Type B pancreatic cell (in vitro differentiated cells): ENCODE data around the gene PHLDB3. TPM values are rescaled to one million over a fixed set of nuclear protein-coding genes. Genes with fewer than 3 reads are reported as not detected.

ENCODE experiments used
- DNase-seq: peaks from one replicate; pipeline ENCODE4 v3.0.0; 2021; ENCODE audit warnings: mixed read lengths; ENCODE audit not compliant: unreplicated experiment; ENCODE audit errors: extremely low spot score
- H3K27ac Mint-ChIP-seq: 2 replicates; pipeline ENCODE4 v1.8.0; 2021; ENCODE audit warnings: mild to moderate bottlenecking, mixed read lengths
- H3K27me3 Mint-ChIP-seq: 2 replicates; pipeline ENCODE4 v1.8.0; 2021; ENCODE audit warnings: mixed read lengths
- H3K36me3 Mint-ChIP-seq: 2 replicates; pipeline ENCODE4 v1.8.0; 2021; ENCODE audit warnings: mixed read lengths
- H3K4me1 Mint-ChIP-seq: one replicate; pipeline ENCODE4 v1.8.0; 2021; ENCODE audit warnings: mixed read lengths; ENCODE audit not compliant: unreplicated experiment
- H3K4me3 Mint-ChIP-seq: 2 replicates; pipeline ENCODE4 v1.8.0; 2021; ENCODE audit warnings: mild to moderate bottlenecking, mixed read lengths
- H3K9me3 Mint-ChIP-seq: 2 replicates; pipeline ENCODE4 v1.8.0; 2021; ENCODE audit warnings: mixed read lengths
- CTCF ChIP-seq: fragments of 200-600 bp; sonication (generic); conservative IDR thresholded peaks from 2 replicates; pipeline ENCODE4 v1.5.0; 2021; ENCODE audit warnings: antibody characterized with exemption, mild to moderate bottlenecking
- total RNA-seq: library from RNA; stranded (reverse); gene quantifications from 2 replicates; pipeline ENCODE4 v1.2.1, GENCODE V29; 2021; ENCODE audit warnings: low replicate concordance

Gene PHLDB3
- total RNA-seq, 1 donor from 2014 or later: 37.9 TPM

GRCh38 chr19:43541920-43542650 is 37.5 kb upstream of the PHLDB3 start:
- Mint-ChIP-seq H3K36me3 (peaks cover 36% of the 10 kb centered on the region), H3K27ac (no peak overlapping the region), H3K27me3 (no peaks in the 10 kb centered on the region), H3K4me1 (no peaks in the 10 kb centered on the region), H3K9me3 (peaks cover 5% of the 10 kb centered on the region), H3K4me3 (no peak overlapping the region)
- no peak for DNase-seq
- no peak for TF ChIP-seq CTCF

- no peak for TF ChIP-seq CTCF
- Mint-ChIP-seq H3K27me3 (no peaks in the 10 kb centered on the region), H3K36me3 (peaks cover 41% of the 10 kb centered on the region), H3K27ac (no peak overlapping the region), H3K4me3 (no peak overlapping the region), H3K9me3 (peaks cover 5% of the 10 kb centered on the region), H3K4me1 (peaks cover 2% of the 10 kb centered on the region)
- no peak for DNase-seq
Observed at GRCh38 chr19:43540381-43540780, 35.8 kb upstream of the PHLDB3 start.

GRCh38 chr19:43538922-43539321 is 34.4 kb upstream of the PHLDB3 start:
- no peaks in the 10 kb centered on the region for H3K27me3 Mint-ChIP-seq
- peaks cover 41% of the 10 kb centered on the region for H3K36me3 Mint-ChIP-seq
- DNase-seq: no peak
- peaks cover 5% of the 10 kb centered on the region for H3K9me3 Mint-ChIP-seq
- no peak overlapping the region for H3K27ac Mint-ChIP-seq
- H3K4me3 Mint-ChIP-seq: no peak overlapping the region
- no peak for TF ChIP-seq CTCF
- H3K4me1 Mint-ChIP-seq: peaks cover 4% of the 10 kb centered on the region

- Mint-ChIP-seq H3K27me3 (no peaks in the 10 kb centered on the region), H3K27ac (peak overlapping the region; percentile 48), H3K36me3 (peaks cover 28% of the 10 kb centered on the region), H3K4me3 (peak overlapping the region; percentile 78), H3K4me1 (peaks cover 4% of the 10 kb centered on the region), H3K9me3 (peaks cover 5% of the 10 kb centered on the region)
- TF ChIP-seq CTCF: peak; percentile 66
- DNase-seq: peak; percentile 75
Observed at GRCh38 chr19:43534816-43535761, 30.5 kb upstream of the PHLDB3 start.

- Mint-ChIP-seq H3K27ac (peak overlapping the region; percentile 98), H3K27me3 (no peaks in the 10 kb centered on the region)
Observed at GRCh38 chr19:43534305-43534815, 29.8 kb upstream of the PHLDB3 start.

More at GRCh38 chr19:43534305-43534815, 29.8 kb upstream of the PHLDB3 start:
- peaks cover 23% of the 10 kb centered on the region for H3K36me3 Mint-ChIP-seq
- no peak for DNase-seq
- H3K4me3 Mint-ChIP-seq: peak overlapping the region; percentile 94
- H3K4me1 Mint-ChIP-seq: peaks cover 4% of the 10 kb centered on the region
- H3K9me3 Mint-ChIP-seq: peaks cover 4% of the 10 kb centered on the region
- TF ChIP-seq CTCF: no peak
